ENCODE data around the gene OR6K3. TPM values are rescaled to one million over a fixed set of nuclear protein-coding genes. Genes with fewer than 3 reads are reported as not detected.

OR6K3 gene, protein sequence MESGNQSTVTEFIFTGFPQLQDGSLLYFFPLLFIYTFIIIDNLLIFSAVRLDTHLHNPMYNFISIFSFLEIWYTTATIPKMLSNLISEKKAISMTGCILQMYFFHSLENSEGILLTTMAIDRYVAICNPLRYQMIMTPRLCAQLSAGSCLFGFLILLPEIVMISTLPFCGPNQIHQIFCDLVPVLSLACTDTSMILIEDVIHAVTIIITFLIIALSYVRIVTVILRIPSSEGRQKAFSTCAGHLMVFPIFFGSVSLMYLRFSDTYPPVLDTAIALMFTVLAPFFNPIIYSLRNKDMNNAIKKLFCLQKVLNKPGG
- total RNA-seq (2021; ENCODE audit: unreplicated experiment): not detected
- not detected for polyA plus RNA-seq (2012; ENCODE audit: insufficient read length)
- Bru-seq, nascent RNA: not detected
- BruChase-seq, experiment 1, labeled RNA remaining after a 2-hour chase: not detected
- not detected for BruChase-seq, experiment 2, labeled RNA remaining after a 6-hour chase
- long read RNA-seq: 0 reads

DNA sequence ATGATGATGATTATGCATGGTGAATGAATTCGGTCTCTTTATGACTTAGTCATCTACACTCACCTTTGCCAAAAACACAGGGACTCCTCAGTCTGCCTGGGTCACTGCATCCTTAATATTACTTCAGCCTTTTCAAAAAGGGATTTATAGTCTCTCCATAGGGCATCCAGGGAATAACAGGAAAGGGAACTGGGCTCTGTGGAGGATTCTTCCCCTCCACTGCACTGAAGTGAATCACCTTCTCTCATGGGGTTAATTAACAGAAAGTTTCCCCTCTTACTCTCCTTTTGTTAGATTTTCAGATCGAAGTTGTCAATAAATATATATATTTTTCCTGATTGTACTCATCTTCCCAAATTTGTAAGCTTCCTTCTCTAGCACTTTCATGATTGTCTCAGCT lies at the start of gene OR6K3:
Gene OR6K3 (minus strand): TSS at position 101 of the 400 bp plus-strand sequence. CDS start 2,605 bp downstream, outside the sequence.
- in situ Hi-C loops (cut with HindIII; ENCODE audit: low pct_unique_long_range_greater_than_20kb, low sequenced_read_pairs): no loop called here
- no peak for TF ChIP-seq POLR2AphosphoS5 (IDR thresholded peaks at IDR 0.05; ENCODE audit: low read depth, low read length)
- TF ChIP-seq, protein P1, sequence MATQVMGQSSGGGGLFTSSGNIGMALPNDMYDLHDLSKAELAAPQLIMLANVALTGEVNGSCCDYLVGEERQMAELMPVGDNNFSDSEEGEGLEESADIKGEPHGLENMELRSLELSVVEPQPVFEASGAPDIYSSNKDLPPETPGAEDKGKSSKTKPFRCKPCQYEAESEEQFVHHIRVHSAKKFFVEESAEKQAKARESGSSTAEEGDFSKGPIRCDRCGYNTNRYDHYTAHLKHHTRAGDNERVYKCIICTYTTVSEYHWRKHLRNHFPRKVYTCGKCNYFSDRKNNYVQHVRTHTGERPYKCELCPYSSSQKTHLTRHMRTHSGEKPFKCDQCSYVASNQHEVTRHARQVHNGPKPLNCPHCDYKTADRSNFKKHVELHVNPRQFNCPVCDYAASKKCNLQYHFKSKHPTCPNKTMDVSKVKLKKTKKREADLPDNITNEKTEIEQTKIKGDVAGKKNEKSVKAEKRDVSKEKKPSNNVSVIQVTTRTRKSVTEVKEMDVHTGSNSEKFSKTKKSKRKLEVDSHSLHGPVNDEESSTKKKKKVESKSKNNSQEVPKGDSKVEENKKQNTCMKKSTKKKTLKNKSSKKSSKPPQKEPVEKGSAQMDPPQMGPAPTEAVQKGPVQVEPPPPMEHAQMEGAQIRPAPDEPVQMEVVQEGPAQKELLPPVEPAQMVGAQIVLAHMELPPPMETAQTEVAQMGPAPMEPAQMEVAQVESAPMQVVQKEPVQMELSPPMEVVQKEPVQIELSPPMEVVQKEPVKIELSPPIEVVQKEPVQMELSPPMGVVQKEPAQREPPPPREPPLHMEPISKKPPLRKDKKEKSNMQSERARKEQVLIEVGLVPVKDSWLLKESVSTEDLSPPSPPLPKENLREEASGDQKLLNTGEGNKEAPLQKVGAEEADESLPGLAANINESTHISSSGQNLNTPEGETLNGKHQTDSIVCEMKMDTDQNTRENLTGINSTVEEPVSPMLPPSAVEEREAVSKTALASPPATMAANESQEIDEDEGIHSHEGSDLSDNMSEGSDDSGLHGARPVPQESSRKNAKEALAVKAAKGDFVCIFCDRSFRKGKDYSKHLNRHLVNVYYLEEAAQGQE (IDR thresholded peaks at IDR 0.05; ENCODE audit: insufficient read depth in 1 of 2, low read depth in 2 of 2, low read length in 1 of 2): no peak
- no peak for TF ChIP-seq TCF7L2 (IDR thresholded peaks at IDR 0.05; ENCODE audit: low read depth, low read length)
- TF ChIP-seq, protein P2, sequence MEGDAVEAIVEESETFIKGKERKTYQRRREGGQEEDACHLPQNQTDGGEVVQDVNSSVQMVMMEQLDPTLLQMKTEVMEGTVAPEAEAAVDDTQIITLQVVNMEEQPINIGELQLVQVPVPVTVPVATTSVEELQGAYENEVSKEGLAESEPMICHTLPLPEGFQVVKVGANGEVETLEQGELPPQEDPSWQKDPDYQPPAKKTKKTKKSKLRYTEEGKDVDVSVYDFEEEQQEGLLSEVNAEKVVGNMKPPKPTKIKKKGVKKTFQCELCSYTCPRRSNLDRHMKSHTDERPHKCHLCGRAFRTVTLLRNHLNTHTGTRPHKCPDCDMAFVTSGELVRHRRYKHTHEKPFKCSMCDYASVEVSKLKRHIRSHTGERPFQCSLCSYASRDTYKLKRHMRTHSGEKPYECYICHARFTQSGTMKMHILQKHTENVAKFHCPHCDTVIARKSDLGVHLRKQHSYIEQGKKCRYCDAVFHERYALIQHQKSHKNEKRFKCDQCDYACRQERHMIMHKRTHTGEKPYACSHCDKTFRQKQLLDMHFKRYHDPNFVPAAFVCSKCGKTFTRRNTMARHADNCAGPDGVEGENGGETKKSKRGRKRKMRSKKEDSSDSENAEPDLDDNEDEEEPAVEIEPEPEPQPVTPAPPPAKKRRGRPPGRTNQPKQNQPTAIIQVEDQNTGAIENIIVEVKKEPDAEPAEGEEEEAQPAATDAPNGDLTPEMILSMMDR (IDR thresholded peaks at IDR 0.05): no peak
- no peak for TF ChIP-seq SIN3A (IDR thresholded peaks at IDR 0.05; ENCODE audit: borderline replicate concordance, insufficient read depth, low read depth, low read length)
- DNase-seq (ENCODE audit: low read depth, low spot score) (no peak), ATAC-seq (no peak)
- ChIA-PET POLR2A (no interaction called here), CTCF (no interaction called here)
- H3K27ac ChIP-seq (ENCODE audit: low read length): no peak within 1 kb of the TSS
- no peaks in the 10 kb centered on the region for H3K9me3 ChIP-seq (ENCODE audit: control insufficient read depth, insufficient read depth, low read depth, low read length)
- intact Hi-C loops (cut with micrococcal nuclease; ENCODE audit: unreplicated experiment): no loop called here
- no peaks in the 10 kb centered on the region for H3K4me1 ChIP-seq (ENCODE audit: control insufficient read depth, insufficient read depth, low read length)
- no TSS peak for BruUV-seq (replicated peaks)
- H3K4me3 ChIP-seq (ENCODE audit: low read depth in 2 of 2, low read length in 2 of 2): no peak within 1 kb of the TSS
- no peaks in the 10 kb centered on the region for H3K27me3 ChIP-seq (ENCODE audit: control insufficient read depth, insufficient read depth, low read length)
- no peaks in the 10 kb centered on the region for H3K36me3 ChIP-seq (ENCODE audit: control insufficient read depth, insufficient read depth, low read length)

DNA sequence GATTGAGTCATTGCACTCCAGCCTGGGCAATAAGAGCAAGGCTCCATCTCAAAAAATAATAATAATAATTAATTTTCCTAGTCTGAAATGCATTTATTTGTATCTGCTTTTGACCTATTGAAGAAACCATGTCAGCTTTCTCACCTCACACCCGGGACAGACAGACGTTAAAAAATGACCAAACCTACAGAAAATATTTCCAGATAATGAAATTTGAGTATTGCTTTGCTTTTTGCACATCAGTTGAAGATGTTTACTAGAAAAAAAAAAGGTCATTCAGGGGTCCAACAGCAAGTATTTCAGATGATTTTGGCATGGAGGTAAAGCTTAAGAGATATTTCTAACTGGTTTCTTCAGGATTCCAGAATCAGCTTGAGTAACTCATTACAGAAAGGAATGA lies 33.9 kb upstream of the OR6K3 start, which contains the start of gene OR6K6:
Gene OR6K6 (plus strand): TSS at position 301 of the 400 bp plus-strand sequence. CDS start 168 bp downstream, outside the sequence.
- H3K27me3 ChIP-seq (ENCODE audit: control insufficient read depth, insufficient read depth, low read length): no peaks in the 10 kb centered on the region; the same call in 1 of the 2 replicates
- no peaks in the 10 kb centered on the region for H3K4me1 ChIP-seq (ENCODE audit: control insufficient read depth, insufficient read depth, low read length)
- DNase-seq (ENCODE audit: low read depth, low spot score) (no peak), ATAC-seq (no peak)
- intact Hi-C loops (cut with micrococcal nuclease; ENCODE audit: unreplicated experiment): no loop called here
- no peaks in the 10 kb centered on the region for H3K9me3 ChIP-seq (ENCODE audit: control insufficient read depth, insufficient read depth, low read depth, low read length)
- no peaks in the 10 kb centered on the region for H3K36me3 ChIP-seq (ENCODE audit: control insufficient read depth, insufficient read depth, low read length)
- POLR2A ChIA-PET: no interaction called here
- in situ Hi-C loops (cut with HindIII; ENCODE audit: low pct_unique_long_range_greater_than_20kb, low sequenced_read_pairs): no loop called here
- H3K27ac ChIP-seq (ENCODE audit: low read length): no peak within 1 kb of the TSS
- CTCF ChIA-PET: no interaction called here
- BruUV-seq (replicated peaks): no TSS peak
- H3K4me3 ChIP-seq (ENCODE audit: low read depth in 2 of 2, low read length in 2 of 2): no peak within 1 kb of the TSS
- TF ChIP-seq, protein P2 (IDR thresholded peaks at IDR 0.05): no peak
- TF ChIP-seq, protein P1 (IDR thresholded peaks at IDR 0.05; ENCODE audit: insufficient read depth in 1 of 2, low read depth in 2 of 2, low read length in 1 of 2): no peak
- TF ChIP-seq TCF7L2 (IDR thresholded peaks at IDR 0.05; ENCODE audit: low read depth, low read length): no peak
- TF ChIP-seq SIN3A (IDR thresholded peaks at IDR 0.05; ENCODE audit: borderline replicate concordance, insufficient read depth, low read depth, low read length): no peak
- TF ChIP-seq POLR2AphosphoS5 (IDR thresholded peaks at IDR 0.05; ENCODE audit: low read depth, low read length): no peak

Measured in Panc1 (cell line).